Chondrocyte (in vitro differentiated cells): ENCODE data around the gene HDGFL2. TPM values are rescaled to one million over a fixed set of nuclear protein-coding genes. Genes with fewer than 3 reads are reported as not detected.

Experiments used
- DNase-seq: peaks from one replicate; pipeline ENCODE4 v3.0.0; 2021; ENCODE audit warnings: mixed read lengths, low spot score
- H3K27ac Mint-ChIP-seq: one replicate; pipeline ENCODE4 v1.8.0; 2021; ENCODE audit warnings: mild to moderate bottlenecking, moderate library complexity, mixed read lengths; ENCODE audit not compliant: unreplicated experiment
- H3K27me3 Mint-ChIP-seq: 2 replicates; pipeline ENCODE4 v1.8.0; 2021; ENCODE audit warnings: low read depth, mixed read lengths
- H3K36me3 Mint-ChIP-seq: 2 replicates; pipeline ENCODE4 v1.8.0; 2021; ENCODE audit warnings: low read depth, mixed read lengths
- H3K4me1 Mint-ChIP-seq: 2 replicates; pipeline ENCODE4 v1.8.0; 2021; ENCODE audit warnings: low read depth, mild to moderate bottlenecking, mixed read lengths
- H3K4me3 Mint-ChIP-seq: one replicate; pipeline ENCODE4 v1.8.0; 2021; ENCODE audit warnings: mild to moderate bottlenecking, moderate library complexity, mixed read lengths; ENCODE audit not compliant: unreplicated experiment
- H3K9me3 Mint-ChIP-seq: 2 replicates; pipeline ENCODE4 v1.8.0; 2021; ENCODE audit warnings: low read depth, mixed read lengths
- long read RNA-seq: library from polyadenylated mRNA; stranded (forward); transcript quantifications from one replicate; pipeline ENCODE4 v2.0.0, GENCODE V29; 2021
- total RNA-seq: library from RNA; stranded (reverse); gene quantifications from 3 replicates; pipeline ENCODE4 v1.2.1, GENCODE V29; 2021
- TF ChIP-seq, protein P1 (sequence below): fragments of 200-600 bp; sonication (generic); IDR thresholded peaks from 2 replicates; pipeline ENCODE4 v1.5.0; 2021; ENCODE audit warnings: antibody characterized with exemption, mild to moderate bottlenecking, moderate library complexity

Gene HDGFL2
- total RNA-seq: 50.0 to 66.5 TPM (median 51.7 TPM) in 3 replicates
- long read RNA-seq, transcript HDGFL2-208 (16 exons, 2,281 nt): major isoform, 58 of 137 reads
- long read RNA-seq, transcript HDGFL2-210 (16 exons, 2,255 nt): minor isoform, 14 of 137 reads
- long read RNA-seq, partial matches to known transcripts: 20 of 137 reads
- long read RNA-seq, other reads (novel, unspliced or antisense): 45 of 137 reads

DNA sequence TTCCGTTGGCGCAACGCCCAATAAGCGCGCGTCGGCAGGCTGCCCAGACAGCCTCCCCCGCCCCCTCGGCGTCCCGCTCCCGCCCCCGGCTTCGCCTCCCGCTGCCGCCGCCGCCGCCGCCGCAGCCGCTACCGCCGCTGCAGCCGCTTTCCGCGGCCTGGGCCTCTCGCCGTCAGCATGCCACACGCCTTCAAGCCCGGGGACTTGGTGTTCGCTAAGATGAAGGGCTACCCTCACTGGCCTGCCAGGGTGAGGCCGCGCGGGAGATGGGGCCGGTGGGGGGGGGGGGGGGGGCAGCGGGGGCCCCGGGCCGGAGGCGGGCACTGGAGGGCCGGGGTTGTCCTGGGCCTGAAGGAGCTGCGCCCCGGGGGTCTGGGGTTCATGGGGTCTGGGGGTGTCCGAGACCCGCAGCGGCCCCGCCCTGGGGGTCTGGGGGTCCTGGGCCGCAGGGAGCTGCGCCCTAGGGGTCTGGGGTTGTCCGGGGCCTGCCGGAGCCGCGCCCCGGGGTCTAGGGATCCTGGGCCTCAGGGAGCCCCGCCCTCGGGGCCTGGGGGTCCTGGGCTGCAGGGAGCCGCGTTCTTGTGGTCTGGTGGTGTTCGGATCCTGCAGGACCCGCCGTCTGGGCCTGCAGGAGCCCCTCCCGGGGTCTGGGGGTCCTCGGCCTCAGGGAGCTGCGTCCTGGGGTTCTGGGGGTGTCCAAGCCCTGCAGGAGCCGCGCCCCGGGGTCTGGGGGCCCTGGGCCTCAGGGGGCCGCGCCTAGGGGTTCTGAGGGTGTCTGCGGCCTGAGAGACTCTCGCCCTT is at the start of gene HDGFL2:
HDGFL2 (plus strand) TSS at position 124 of the 801 bp plus-strand sequence; CDS start at position 178, 54 bp downstream.
- H3K27ac Mint-ChIP-seq: peak within 1 kb of the TSS; percentile 65
- peak within 1 kb of the TSS; percentile 87 for H3K4me3 Mint-ChIP-seq
- H3K9me3 Mint-ChIP-seq: no peaks in the 10 kb centered on the region
- TF ChIP-seq, protein P1, sequence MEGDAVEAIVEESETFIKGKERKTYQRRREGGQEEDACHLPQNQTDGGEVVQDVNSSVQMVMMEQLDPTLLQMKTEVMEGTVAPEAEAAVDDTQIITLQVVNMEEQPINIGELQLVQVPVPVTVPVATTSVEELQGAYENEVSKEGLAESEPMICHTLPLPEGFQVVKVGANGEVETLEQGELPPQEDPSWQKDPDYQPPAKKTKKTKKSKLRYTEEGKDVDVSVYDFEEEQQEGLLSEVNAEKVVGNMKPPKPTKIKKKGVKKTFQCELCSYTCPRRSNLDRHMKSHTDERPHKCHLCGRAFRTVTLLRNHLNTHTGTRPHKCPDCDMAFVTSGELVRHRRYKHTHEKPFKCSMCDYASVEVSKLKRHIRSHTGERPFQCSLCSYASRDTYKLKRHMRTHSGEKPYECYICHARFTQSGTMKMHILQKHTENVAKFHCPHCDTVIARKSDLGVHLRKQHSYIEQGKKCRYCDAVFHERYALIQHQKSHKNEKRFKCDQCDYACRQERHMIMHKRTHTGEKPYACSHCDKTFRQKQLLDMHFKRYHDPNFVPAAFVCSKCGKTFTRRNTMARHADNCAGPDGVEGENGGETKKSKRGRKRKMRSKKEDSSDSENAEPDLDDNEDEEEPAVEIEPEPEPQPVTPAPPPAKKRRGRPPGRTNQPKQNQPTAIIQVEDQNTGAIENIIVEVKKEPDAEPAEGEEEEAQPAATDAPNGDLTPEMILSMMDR: no peak
- H3K36me3 Mint-ChIP-seq: peaks cover 3% of the 10 kb centered on the region
- peaks cover 21% of the 10 kb centered on the region for H3K4me1 Mint-ChIP-seq
- DNase-seq: no peak
- H3K27me3 Mint-ChIP-seq: no peaks in the 10 kb centered on the region

DNA sequence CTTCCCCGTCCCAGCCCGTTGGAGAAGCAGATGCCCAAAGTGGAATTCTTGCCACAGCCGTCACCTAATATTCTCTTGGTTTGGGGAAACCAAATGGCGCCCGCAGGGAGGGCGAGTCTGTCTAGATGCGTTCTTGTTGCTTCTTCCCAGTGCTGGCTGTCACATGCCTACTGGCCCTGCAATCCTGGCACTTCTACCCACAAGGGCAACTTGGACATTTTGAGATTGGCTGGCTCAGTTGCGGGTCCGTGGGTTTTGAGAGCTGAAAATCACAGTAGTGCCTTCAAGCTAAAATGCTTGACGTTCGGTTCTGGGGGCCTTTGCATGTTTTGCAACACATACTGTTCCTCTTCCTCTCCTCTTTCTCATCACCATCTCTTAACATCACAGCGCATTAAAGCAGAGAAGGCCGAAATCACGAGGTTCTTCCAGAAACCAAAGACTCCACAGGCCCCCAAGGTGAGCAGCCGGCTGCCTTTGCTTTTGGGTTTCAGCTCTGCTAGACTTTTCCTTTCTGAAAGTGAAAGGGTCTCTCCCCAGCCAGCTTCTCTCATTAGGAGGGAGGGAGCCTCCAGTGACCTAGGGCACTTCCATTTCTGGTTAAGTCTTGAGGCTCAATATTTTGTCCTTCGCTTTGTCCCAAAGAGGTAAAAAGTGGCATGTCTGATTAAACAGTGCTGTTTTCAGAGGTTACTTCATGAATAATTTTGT is 48.5 kb upstream of the HDGFL2 start:
- Mint-ChIP-seq H3K27ac (no peak overlapping the region), H3K4me1 (no peaks in the 10 kb centered on the region), H3K36me3 (peaks cover 5% of the 10 kb centered on the region), H3K4me3 (no peak overlapping the region), H3K27me3 (no peaks in the 10 kb centered on the region), H3K9me3 (no peaks in the 10 kb centered on the region)
- TF ChIP-seq, protein P1: no peak
- DNase-seq: no peak

DNA sequence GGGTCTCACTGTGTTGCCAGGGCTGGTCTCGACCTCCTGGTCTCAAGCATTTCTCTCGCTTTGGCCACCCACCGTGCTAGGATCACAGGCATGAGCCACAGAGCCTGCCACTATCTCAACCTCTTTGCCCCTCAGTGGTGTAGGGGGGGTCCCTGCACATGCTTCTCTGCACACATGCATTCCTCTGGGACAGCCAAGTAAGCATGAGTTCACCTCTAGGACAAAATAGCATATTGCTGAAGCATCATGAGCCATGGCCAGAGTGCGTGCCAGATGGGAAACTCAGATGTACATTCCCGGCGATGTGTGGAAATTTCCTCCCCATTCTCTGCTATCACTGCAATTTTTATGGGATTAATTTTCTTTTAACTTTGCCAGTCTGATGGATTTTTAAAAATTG is 46.6 kb upstream of the HDGFL2 start:
- Mint-ChIP-seq H3K9me3 (no peaks in the 10 kb centered on the region), H3K27me3 (no peaks in the 10 kb centered on the region), H3K27ac (no peak overlapping the region), H3K4me3 (no peak overlapping the region), H3K4me1 (no peaks in the 10 kb centered on the region), H3K36me3 (peaks cover 11% of the 10 kb centered on the region)
- TF ChIP-seq, protein P1: no peak
- no peak for DNase-seq

DNA sequence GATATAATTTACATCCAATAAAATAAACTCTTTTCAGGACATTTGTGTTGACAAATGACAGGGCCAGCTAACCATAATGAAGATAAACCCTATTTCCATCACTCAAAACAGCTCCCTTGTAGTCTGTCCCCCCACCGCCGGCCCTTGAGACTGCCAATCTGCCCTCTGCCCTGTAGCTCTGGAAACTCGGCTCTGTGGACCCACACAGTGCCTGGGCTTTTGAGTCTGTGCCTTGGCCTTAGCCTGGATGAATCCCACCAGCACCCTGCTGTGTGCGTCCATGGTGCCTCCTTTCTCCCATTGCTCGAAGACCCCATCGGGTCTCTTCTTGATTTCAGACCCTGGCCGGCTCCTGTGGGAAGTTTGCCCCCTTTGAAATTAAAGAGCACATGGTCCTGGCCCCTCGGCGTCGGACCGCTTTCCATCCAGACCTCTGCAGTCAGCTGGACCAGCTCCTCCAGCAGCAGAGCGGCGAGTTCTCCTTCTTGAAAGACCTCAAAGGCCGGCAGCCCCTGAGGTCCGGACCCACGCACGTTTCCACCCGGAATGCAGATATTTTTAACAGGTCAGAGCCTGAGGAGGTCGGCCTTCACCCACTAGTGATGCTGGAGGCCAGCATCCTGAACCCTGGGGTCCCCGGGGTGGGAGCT is 43.6 kb upstream of the HDGFL2 start:
- TF ChIP-seq, protein P1: no peak
- Mint-ChIP-seq H3K27me3 (no peaks in the 10 kb centered on the region), H3K36me3 (peaks cover 7% of the 10 kb centered on the region), H3K9me3 (no peaks in the 10 kb centered on the region), H3K4me3 (no peak overlapping the region), H3K27ac (no peak overlapping the region), H3K4me1 (no peaks in the 10 kb centered on the region)
- no peak for DNase-seq

DNA sequence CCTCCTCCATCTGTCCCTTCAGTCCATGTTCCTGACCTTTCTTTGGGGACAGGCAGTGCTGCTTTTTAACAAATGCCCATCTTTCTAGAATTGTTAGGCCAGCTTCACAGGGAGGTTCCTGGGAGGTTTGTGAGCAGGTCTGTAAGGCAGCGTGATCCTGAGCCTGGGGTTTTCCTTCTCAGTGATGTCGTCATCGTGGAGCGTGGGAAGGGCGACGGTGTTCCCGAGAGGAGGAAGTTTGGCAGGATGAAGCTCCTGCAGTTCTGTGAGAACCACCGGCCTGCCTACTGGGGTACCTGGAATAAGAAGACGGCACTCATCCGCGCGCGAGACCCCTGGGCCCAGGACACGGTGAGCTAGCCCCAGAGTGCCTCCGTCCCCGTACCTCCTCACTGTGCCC is 42.8 kb upstream of the HDGFL2 start:
- TF ChIP-seq, protein P1: no peak
- Mint-ChIP-seq H3K9me3 (no peaks in the 10 kb centered on the region), H3K27me3 (no peaks in the 10 kb centered on the region), H3K36me3 (peaks cover 6% of the 10 kb centered on the region), H3K4me1 (no peaks in the 10 kb centered on the region), H3K4me3 (no peak overlapping the region), H3K27ac (no peak overlapping the region)
- no peak for DNase-seq
